KMS-11 (cell line): ENCODE data around the gene IMPACT.

Experiments used
- H2AFZ ChIP-seq: fragments of 200-600 bp; sonication (generic); 2 replicates; pipeline ENCODE4 v1.6.1; 2016; ENCODE audit warnings: antibody characterized with exemption, mixed run types, low read depth
- H3K27ac ChIP-seq: fragments of 200-600 bp; sonication (generic); 2 replicates; pipeline ENCODE4 v1.6.1; 2016; ENCODE audit warnings: mild to moderate bottlenecking, mixed run types
- H3K27me3 ChIP-seq: fragments of 200-600 bp; sonication (generic); 2 replicates; pipeline ENCODE4 v1.6.1; 2017; ENCODE audit warnings: mild to moderate bottlenecking, low read depth, mixed run types, moderate library complexity; ENCODE audit not compliant: insufficient read depth
- H3K36me3 ChIP-seq: fragments of 200-600 bp; sonication (generic); 2 replicates; pipeline ENCODE4 v1.6.1; 2017; ENCODE audit warnings: mild to moderate bottlenecking, mixed run types; ENCODE audit not compliant: insufficient read depth
- H3K4me1 ChIP-seq: fragments of 200-600 bp; sonication (generic); 2 replicates; pipeline ENCODE4 v1.6.1; 2016; ENCODE audit warnings: mild to moderate bottlenecking, low read depth, mixed run types; ENCODE audit not compliant: poor library complexity, severe bottlenecking
- H3K4me2 ChIP-seq: fragments of 200-600 bp; sonication (generic); 2 replicates; pipeline ENCODE4 v1.7.0; 2016; ENCODE audit warnings: mild to moderate bottlenecking, mixed run types
- H3K4me3 ChIP-seq: fragments of 200-600 bp; sonication (generic); IDR thresholded peaks from 2 replicates; pipeline ENCODE4 v1.6.1; 2017; ENCODE audit warnings: low read depth, low read length, mixed read lengths; ENCODE audit not compliant: insufficient read depth
- H3K79me2 ChIP-seq: fragments of 200-600 bp; sonication (generic); 2 replicates; pipeline ENCODE4 v1.6.1; 2016; ENCODE audit warnings: low read depth, mixed run types; ENCODE audit not compliant: insufficient read depth
- H3K9ac ChIP-seq: fragments of 200-600 bp; sonication (generic); 2 replicates; pipeline ENCODE4 v1.6.1; 2016; ENCODE audit warnings: mild to moderate bottlenecking, mixed run types
- H4K20me1 ChIP-seq: fragments of 200-600 bp; sonication (generic); 2 replicates; pipeline ENCODE4 v1.6.1; 2016; ENCODE audit warnings: mild to moderate bottlenecking, mixed run types; ENCODE audit not compliant: insufficient read depth
- TF ChIP-seq, protein P1 (sequence below): fragments of 200-600 bp; sonication (generic); conservative IDR thresholded peaks from 2 replicates; pipeline ENCODE4 v1.6.1; 2017; ENCODE audit warnings: low read depth, mild to moderate bottlenecking, antibody characterized with exemption, low read length, moderate library complexity, mixed read lengths

Gene IMPACT

DNA sequence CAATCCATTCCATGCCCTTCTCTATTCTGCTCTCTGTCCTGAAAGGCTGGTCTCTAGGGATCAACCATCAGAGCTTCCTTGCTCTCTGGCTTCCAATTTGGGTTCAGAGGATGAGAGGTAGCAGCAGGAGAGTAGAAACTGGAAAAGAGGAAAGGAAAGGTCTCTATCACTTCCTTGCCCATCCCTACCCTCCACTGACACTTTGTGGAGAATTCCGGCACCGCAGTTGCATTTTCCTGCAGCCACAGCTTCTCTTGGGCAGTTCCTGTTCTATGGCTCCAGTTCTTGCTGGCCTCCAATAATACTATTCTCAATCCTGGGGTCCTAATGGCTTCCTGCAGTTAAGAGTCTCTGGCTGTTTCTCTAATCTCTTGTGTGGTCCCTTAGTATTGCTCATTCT lies 13.3 kb upstream of the IMPACT start:
- Histone ChIP-seq H3K4me2 (peak overlapping the region; percentile 45; the same call in 1 of the 2 replicates), H3K27me3 (no peaks in the 10 kb centered on the region), H4K20me1 (no peaks in the 10 kb centered on the region), H3K36me3 (no peaks in the 10 kb centered on the region), H3K79me2 (no peaks in the 10 kb centered on the region), H3K4me1 (peaks cover 45% of the 10 kb centered on the region), H3K27ac (no peak overlapping the region), H2AFZ (no peak overlapping the region), H3K9ac (no peak overlapping the region), H3K4me3 (no peak overlapping the region)
- TF ChIP-seq, protein P1, sequence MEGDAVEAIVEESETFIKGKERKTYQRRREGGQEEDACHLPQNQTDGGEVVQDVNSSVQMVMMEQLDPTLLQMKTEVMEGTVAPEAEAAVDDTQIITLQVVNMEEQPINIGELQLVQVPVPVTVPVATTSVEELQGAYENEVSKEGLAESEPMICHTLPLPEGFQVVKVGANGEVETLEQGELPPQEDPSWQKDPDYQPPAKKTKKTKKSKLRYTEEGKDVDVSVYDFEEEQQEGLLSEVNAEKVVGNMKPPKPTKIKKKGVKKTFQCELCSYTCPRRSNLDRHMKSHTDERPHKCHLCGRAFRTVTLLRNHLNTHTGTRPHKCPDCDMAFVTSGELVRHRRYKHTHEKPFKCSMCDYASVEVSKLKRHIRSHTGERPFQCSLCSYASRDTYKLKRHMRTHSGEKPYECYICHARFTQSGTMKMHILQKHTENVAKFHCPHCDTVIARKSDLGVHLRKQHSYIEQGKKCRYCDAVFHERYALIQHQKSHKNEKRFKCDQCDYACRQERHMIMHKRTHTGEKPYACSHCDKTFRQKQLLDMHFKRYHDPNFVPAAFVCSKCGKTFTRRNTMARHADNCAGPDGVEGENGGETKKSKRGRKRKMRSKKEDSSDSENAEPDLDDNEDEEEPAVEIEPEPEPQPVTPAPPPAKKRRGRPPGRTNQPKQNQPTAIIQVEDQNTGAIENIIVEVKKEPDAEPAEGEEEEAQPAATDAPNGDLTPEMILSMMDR: no peak

DNA sequence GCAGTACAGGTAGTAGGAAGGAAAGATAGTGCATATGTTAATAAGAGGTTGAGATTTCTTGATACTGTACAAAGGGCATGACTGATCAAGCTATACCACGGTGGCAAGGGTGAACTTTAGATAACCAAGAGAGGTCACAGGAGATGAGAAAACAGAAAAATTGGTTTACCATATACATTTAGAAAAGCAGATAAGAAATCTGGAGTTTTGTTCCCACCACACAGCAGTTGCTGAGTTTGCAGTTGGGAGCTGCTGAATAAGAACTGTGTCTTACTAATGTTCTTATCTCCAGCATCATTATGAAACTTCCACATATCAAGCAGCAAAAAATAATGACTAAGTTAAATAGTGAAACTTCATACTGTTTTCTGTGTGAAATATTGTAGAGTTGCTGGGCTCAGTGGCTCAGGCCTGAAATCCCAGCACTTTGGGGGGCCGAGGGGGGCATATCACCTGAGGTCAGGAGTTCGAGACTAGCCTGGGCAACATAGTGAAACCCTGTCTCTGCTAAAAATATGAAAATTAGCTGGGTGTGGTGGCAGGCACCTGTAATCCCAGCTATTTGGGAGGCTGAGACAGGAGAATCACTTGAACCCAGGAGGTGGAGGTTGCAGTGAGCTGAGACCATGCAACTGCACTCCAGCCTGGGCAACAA lies 12.0 kb upstream of the IMPACT start:
- Histone ChIP-seq H3K27ac (peak overlapping the region; percentile 37; the same call in 1 of the 2 replicates), H3K4me2 (peak overlapping the region; percentile 45; the same call in 1 of the 2 replicates), H3K36me3 (no peaks in the 10 kb centered on the region), H3K4me1 (peaks cover 45% of the 10 kb centered on the region), H4K20me1 (no peaks in the 10 kb centered on the region), H3K79me2 (no peaks in the 10 kb centered on the region), H2AFZ (no peak overlapping the region), H3K27me3 (no peaks in the 10 kb centered on the region), H3K4me3 (no peak overlapping the region), H3K9ac (no peak overlapping the region)
- TF ChIP-seq, protein P1: no peak

DNA sequence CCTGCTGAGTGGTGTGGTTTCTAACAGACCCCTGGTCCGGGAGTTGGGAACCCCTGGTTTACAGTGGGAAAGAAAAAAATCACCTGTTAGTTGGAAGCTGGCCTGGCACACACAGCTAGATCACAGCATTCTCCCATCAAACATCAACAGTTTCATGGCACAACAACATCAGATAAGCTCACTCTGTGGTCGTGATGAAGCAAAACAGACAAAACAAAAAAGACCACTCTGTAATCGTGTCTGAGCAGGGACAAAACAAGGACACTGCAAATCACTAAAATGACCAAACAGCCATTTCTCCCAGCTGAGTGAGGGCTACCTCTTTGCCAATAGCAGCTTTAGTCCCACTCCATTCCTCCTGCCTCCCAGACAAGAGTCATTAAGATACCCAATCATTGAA lies 9.0 kb upstream of the IMPACT start:
- no peaks in the 10 kb centered on the region for H3K79me2 ChIP-seq
- H4K20me1 ChIP-seq: no peaks in the 10 kb centered on the region
- no peak overlapping the region for H3K9ac ChIP-seq
- H3K4me1 ChIP-seq: peaks cover 36% of the 10 kb centered on the region
- no peak overlapping the region for H3K27ac ChIP-seq
- H3K4me2 ChIP-seq: no peak overlapping the region
- H3K36me3 ChIP-seq: no peaks in the 10 kb centered on the region
- no peaks in the 10 kb centered on the region for H3K27me3 ChIP-seq
- TF ChIP-seq, protein P1: no peak
- no peak overlapping the region for H3K4me3 ChIP-seq
- no peak overlapping the region for H2AFZ ChIP-seq

DNA sequence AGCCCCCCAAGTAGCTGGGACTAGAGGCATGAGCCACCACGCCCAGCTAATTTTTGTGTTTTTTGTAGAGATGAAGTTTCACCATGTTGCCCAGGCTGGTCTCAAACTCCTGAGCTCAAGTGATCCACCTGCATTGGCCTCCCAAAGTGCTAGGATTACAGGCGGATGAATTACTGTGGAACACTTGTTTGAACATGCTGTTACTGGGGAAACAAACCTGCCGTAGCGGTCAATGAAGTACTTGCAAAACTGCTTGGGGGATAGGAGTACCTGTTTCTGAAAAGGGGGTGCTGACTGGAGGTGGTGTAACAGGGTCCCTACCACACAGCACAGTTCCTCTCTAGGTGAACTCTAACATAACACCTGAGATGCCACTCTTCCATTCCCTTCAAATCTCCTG lies 5.9 kb upstream of the IMPACT start:
- H3K4me1 ChIP-seq: peaks cover 5% of the 10 kb centered on the region
- no peak overlapping the region for H3K4me3 ChIP-seq
- no peaks in the 10 kb centered on the region for H4K20me1 ChIP-seq
- H3K4me2 ChIP-seq: no peak overlapping the region
- H2AFZ ChIP-seq: no peak overlapping the region
- no peaks in the 10 kb centered on the region for H3K27me3 ChIP-seq
- TF ChIP-seq, protein P1: no peak
- no peaks in the 10 kb centered on the region for H3K36me3 ChIP-seq
- no peak overlapping the region for H3K27ac ChIP-seq
- H3K79me2 ChIP-seq: no peaks in the 10 kb centered on the region
- H3K9ac ChIP-seq: no peak overlapping the region
